Measurements from ENCODE around the gene TSEN15.

TSEN15 gene

DNA sequence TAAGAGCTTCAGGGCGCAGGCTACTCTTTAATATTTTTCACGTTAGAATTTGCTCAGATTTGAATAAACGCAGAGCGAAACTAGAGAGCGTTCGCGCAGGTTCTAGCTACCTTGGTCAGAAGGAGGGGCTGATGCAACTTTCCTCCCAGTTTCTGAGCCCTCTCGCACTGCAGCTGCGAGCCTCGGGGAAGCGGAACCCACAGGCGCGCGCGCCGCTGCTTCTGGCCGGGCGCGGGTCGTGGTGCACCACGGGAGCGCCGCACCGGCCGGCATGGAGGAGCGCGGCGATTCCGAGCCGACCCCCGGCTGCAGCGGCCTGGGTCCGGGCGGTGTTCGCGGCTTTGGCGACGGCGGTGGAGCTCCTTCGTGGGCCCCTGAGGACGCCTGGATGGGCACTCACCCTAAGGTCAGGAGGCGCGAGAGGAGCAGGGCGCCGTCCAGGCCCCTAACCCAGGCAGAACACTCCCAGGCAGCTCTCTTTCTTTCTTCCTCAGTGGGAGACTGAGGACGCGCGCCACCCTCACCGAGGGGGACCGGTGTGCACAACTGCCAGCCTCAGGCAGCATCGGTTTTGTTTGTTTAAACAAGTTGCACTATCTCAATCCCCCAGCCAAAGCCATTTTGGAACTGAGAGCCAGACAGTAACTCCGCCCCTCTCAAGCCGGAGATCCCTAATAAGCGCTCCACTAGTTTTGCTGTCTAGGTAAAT lies at the start of gene TSEN15:
Gene TSEN15 (plus strand): TSS at position 246 of the 709 bp plus-strand sequence. CDS start 26 bp downstream, at position 272.
- DNase-seq (ENCODE audit: low spot score): peak; percentile 83

GRCh38 chr1:184002071-184002470 lies 49.5 kb upstream of the TSEN15 start:
- DNase-seq (ENCODE audit: low spot score): peak; percentile 69

GRCh38 chr1:184004935-184005334 lies 46.6 kb upstream of the TSEN15 start:
- DNase-seq (ENCODE audit: low spot score): no peak

- no peak for DNase-seq (ENCODE audit: low spot score)
Measured at GRCh38 chr1:184005506-184005905, 46.0 kb upstream of the TSEN15 start.

GRCh38 chr1:184010788-184011187 lies 40.7 kb upstream of the TSEN15 start:
- DNase-seq (ENCODE audit: low spot score): no peak

DNA sequence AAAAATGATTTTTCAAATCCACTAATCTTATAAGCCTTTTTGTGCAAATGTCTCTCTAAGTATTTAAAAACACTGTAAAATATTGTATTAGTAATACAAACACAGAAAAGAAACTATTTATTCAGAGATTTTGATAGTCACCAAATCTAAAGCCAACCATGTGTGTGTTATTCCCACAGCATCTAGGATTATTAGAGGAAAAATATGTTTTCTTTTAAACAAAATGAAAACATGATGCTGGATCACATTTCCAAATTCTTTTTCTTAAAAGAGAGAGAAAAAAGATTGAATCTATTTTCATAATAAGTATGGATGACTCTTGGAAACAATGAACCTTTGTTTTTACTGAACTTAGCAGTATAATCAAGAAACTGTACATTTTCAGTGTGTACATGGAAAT lies 39.3 kb upstream of the TSEN15 start:
- no peak for DNase-seq (ENCODE audit: low spot score)

GRCh38 chr1:184014271-184014670 lies 37.3 kb upstream of the TSEN15 start:
- no peak for DNase-seq (ENCODE audit: low spot score)

GRCh38 chr1:184016169-184016568 lies 35.4 kb upstream of the TSEN15 start:
- DNase-seq (ENCODE audit: low spot score): no peak

DNA sequence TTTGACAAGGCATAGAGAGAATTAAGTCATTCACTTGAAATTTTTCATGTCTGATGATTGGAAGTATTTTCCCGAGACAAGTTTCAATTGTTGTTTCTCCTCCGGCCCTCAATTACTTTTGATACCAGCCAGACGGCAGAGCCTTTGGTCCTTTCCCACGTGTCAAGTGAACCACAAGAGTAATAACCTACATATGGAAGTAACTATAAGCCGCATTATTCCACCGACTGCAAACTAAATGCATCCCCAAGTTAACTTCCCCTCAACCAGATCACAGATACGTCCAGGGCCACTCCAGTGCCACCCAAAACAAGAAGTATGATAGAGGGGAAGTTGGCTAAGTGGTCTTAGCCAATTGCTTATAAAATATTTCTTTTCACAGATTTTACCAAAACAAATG lies 34.2 kb upstream of the TSEN15 start:
- DNase-seq (ENCODE audit: low spot score): no peak

- DNase-seq (ENCODE audit: low spot score): no peak
Measured at GRCh38 chr1:184018622-184019021, 32.9 kb upstream of the TSEN15 start.

DNA sequence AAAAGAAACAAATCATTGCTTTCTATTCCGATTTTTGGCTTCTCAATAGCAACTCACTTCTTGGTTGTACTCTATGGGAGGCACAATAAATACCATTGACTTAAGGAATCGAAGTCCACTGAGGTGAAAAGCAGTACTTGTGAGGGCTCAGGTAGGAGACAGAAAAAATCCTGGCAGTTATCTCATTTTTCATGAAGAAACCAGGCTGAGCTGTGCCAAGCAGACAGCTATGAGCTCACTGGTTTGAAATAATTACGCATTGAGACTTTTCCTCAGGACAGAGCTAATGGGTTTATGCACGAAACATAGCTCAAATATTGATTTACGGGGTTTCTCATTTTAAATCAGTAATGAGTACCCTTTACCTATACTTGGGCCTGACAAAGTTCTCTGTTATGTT lies 32.5 kb upstream of the TSEN15 start:
- no peak for DNase-seq (ENCODE audit: low spot score)

- no peak for DNase-seq (ENCODE audit: low spot score)
Measured at GRCh38 chr1:184019506-184019905, 32.0 kb upstream of the TSEN15 start.

DNA sequence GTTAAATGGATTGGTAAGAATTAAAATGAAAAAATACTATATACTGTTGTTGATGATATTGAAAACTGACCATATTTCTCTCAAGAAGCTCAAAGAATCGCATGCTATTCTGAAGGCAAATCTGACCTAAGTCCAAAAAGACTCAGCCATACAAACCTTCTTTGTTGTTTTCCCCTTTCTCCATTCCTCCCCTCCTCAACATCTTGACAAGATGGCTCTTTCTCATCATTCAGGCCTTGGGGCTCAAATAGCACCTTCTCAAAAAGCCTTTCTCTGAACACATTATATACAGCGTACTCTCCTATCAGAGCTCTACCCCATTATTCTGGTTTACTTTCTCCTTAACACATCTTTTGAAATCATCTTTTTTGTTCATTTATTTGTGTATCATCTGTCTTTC lies 31.2 kb upstream of the TSEN15 start:
- no peak for DNase-seq (ENCODE audit: low spot score)

GRCh38 chr1:184020855-184021254 lies 30.7 kb upstream of the TSEN15 start:
- DNase-seq (ENCODE audit: low spot score): no peak

- DNase-seq (ENCODE audit: low spot score): no peak
Measured at GRCh38 chr1:184021728-184022127, 29.8 kb upstream of the TSEN15 start.

DNA sequence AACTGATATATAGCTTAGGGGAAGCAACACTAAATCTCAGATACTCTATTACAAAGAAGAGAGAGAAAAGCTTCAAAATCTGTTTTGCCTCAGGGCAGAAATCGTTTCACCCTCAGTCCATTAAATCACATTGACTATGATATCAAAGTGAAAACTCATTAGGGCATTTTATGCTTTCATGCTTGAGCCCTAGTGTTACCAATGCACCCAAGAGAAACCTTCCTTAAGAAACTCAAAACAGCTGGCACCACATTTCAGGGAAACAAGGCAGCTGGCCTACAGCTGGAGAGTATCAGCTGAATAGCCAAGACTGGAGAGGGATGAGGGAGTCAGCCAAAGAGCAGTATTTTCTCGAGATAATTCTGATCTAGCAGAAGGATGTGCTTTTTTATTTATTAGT lies 28.9 kb upstream of the TSEN15 start:
- DNase-seq (ENCODE audit: low spot score): peak; percentile 24

GRCh38 chr1:184023171-184023570 lies 28.4 kb upstream of the TSEN15 start:
- no peak for DNase-seq (ENCODE audit: low spot score)

GRCh38 chr1:184025242-184025675 lies 26.3 kb upstream of the TSEN15 start:
- DNase-seq (ENCODE audit: low spot score): peak; percentile 65

DNA sequence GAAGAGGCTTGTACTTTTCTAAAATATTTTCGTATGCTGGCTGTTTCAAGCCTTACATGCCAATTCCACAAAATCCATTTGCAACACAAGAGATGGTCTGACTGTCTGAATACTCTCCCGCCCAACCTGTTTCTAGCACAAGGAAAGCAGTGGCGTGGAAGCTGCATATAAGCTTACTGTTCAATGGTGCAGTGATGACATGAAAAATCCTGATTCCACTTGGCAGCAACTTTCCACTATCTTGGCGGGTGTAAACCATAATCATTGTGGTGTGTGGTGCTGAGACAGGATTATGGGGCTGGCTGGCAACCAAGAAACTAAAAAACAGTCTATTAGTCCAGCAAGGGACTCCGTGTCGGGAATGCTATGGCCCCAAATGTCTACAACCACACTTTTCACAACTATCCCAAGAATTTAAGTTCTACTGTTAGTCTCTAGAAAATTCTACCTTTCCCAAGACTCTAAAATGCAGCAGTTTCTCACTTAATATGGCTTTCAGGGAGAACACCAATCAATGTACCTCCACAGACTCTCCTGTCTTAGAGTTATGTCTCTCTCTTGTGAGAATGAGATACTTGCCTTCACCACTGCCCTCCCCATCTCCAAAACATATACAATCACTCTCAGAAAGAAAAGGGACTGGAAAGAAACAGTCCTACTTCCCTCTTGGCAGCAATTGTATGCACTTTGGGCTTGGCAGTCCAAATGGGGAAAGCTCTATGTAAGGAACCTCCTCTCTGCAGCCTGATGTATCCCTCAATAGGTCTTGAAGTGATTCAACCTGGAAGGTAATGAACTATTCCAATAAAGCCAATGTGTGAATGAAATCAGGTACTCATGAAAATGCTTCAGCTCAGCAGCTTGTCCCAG lies 23.5 kb upstream of the TSEN15 start:
- DNase-seq (ENCODE audit: low spot score): no peak

- DNase-seq (ENCODE audit: low spot score): no peak
Measured at GRCh38 chr1:184028854-184029623, 22.5 kb upstream of the TSEN15 start.

DNA sequence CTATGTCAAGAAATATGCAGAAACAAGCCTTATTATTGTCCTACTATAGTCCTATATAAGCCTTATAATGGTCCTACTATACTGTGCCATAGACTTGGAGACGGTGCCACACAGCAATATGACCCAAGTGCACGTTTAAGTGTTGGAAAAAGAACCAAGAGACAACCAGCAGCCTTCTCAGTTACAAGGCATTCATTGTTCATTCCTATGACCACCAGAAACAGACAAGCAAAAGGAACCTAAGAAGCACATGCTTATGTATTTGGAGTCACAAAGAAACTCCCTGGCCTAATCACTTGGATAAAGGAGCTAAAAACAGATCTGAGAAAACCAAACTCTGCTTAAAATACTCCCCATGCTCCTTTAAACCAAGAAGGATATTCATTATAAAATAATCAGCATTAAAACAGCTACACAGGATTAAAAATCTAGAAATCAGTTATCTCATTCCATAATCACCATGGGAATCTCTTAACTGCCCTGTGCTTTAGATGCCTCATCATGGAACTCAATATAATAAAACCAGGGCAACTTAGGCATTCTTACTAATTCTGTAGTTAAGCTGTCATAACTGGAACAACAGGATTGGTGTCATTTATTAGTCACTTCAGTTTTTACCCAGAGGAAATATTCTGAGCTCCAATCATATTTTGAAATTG lies 21.0 kb upstream of the TSEN15 start:
- DNase-seq (ENCODE audit: low spot score): no peak

GRCh38 chr1:184031092-184031408 lies 20.5 kb upstream of the TSEN15 start:
- no peak for DNase-seq (ENCODE audit: low spot score)

Data from AG08396 (cell line).